ENCODE measurements around the gene KYNU.
"Not testable (repeated sequence)": the region's sequence is repeated elsewhere in the genome, so short reads cannot be mapped to it uniquely, and the experiment has no call there.

KYNU gene

DNA sequence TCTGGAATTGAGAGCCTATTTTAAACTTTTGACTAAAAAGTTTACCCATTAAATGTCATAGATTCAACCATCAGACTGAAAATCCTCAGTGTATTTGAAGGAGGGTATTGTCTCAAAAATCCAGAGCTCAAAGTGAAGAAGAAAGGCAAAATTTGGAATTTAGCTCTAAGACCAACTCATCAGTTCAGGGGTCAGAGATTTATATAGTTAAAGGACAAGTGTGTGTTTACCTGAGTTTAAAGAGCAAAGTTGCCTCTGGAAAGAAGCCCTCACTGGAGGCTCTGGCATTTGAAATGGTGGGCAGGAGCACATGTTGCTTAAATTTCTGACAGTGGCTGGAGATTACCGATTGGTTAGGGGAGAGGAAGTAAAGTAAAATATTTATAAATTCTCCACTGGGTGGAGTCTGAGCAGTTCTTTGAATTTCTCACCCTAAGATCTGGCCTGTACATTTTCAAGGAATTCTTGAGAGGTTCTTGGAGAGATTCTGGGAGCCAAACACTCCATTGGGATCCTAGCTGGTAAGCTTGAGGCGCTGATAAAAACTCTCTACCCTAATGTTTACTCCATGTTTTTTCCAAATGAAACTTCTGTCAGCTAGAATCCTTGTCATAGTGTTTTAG is at the start of gene KYNU:
KYNU (plus strand) TSS at position 449 of the 623 bp plus-strand sequence. CDS start 7,704 bp downstream, outside the sequence.
- DNase-seq (ENCODE audit: low spot score) = no peak

DNA sequence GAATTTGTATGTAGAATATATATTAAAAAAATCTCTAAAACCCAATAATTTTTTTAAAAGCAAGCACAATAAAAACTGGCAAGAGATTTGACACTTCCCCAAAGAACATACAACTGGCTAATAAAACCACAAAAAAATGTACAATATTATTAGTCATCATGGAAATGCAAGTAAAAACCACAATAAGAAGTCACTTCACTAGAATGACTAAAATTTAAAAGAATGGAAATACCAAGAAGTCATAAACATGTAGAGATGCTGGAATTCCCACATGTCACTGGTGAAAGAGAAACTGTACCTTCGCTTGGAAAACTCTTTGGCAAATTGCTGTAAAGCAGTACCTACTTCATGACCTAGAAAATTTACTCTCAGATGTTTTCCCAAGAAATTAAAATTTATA is 43.4 kb upstream of the KYNU start:
- no peak for DNase-seq (ENCODE audit: low spot score)

DNA sequence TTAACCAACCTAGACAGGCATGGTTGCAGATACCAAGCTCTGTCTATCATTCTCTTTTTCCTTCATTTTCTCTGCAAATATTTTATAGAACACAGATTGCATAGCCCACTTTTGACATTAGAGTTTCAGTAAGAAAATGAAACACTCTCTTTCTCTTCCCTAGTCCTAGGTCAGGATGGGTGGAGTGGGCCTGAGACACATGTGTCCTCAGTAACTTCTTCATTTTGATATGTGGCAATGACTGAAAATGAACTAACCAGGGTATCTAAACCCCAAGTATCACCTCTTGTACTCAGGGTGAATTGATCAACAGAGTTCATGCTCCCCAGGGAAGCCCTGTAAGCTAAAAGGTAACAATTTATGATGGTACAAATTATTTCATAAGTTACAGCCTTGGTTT is 37.0 kb upstream of the KYNU start:
- DNase-seq (ENCODE audit: low spot score) = no peak

DNA sequence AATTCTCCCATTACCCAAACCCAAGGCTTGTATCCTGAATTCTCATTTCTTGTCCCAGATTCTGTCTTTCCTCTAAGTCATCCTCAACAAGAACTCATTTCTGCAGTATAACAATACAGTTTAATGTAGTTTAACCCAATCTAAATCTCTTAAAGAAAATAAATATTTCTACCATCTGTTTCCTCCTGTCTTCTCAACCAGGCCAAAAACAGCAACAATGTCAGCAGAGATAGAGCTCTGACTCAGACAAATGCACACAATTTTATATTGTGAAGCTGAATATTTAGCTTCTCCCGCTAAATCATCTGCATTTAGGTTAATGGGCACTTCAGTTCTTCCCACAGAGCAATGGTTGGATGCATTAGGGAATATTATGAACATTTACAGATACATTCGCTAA is 35.7 kb upstream of the KYNU start:
- no peak for DNase-seq (ENCODE audit: low spot score)

DNA sequence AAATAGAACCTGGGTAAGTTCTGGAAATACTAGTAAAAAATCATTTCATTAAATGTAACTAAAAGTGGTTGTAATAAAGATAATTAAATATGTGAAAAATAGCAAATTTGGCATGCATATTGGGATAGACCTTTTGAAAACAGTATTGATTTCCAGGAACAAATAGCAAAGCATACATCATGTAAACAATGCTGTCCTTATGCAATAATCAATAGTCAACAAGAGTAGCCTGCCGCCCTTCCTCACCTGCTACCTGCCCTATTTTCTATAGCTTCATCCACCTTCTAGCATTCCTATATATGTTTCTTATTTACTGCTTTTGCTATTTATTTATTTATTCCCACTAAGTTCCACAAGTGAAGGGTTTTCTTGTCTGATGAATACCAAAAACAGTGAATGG is 35.1 kb upstream of the KYNU start:
- DNase-seq (ENCODE audit: low spot score) = no peak

DNA sequence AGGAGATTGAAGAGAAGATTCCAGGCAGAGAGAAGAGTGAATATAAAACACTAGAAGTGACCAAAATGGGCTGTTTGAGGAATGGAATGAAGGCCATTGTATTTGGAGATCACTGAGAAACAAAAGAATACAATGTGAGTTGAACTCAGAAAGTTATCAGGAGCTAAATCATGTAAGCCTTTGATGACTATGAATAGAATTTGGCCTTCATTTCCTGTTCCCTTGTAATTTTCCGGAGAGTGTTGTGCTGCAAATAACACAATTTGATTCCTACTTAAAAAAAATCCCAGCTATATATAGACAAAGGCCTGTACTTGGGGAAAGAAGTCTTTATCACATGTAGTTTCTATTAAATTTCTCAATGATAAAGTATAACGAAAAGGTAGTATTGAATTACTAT is 33.7 kb upstream of the KYNU start:
- no peak for DNase-seq (ENCODE audit: low spot score)

DNA sequence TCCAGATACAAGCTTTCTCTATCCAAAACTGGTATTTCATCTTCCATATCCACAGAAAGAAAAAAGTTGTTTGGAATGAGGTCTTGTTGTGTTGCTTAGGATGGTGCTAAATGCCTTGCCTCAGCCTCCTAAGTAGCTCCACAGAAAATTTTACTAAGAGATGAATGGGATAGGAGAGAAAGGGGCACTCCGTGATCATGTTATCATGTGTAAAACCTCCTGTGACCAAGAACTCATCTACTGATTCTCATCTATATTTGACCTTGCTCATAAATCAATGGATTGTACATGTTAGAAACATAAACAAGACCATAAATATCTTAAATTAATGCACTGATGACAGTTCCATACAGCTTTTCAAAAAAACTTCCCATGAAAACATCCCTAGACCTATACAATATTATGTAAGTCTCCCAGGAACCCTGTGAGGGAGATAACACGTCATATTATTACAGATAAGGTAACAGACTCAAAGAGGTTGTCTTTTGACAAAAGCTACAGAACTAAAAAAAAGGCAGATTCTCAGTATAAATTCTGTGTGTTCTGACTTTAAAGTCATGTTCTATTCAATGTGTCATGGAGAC is 29.3 kb upstream of the KYNU start:
- DNase-seq (ENCODE audit: low spot score) = no peak

DNA sequence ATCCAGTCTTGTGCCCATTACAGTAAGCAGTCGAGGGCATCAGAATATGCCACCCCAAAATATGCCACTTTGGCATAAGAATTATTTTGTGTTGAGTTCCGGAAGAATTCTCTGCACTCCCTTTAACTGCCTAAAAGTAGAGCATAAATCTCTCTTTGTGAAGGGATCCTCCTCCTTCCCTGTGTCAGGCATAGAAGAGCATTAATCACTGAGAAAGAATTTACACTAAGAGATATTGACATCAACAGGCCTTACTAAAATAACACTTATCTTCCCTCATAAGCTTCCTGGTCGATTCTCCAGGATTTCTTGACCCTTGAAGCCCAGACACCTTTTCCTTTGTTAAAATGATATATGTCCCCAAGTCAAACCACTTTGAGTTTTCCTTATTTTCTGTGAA is 27.6 kb upstream of the KYNU start:
- no peak for DNase-seq (ENCODE audit: low spot score)

DNA sequence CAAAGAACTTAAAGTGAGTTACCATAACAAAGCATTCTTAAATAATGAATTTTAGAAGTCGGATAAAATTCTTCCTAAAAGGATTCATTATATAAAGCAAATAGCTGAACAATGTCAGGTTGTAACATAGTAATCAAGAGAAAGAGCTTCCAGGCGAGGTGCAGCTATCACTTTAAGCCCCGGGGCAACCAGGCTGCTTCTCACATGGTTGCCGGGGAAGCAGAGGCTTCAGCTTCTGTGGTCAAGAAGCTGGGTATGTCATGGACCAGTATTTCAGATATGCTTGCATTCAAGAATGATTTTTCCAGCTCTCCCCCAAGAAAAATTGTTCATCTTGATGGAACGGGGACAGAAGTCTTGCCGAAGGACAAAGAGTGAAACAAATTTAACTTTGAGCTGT is 23.6 kb upstream of the KYNU start:
- DNase-seq (ENCODE audit: low spot score) = no peak

DNA sequence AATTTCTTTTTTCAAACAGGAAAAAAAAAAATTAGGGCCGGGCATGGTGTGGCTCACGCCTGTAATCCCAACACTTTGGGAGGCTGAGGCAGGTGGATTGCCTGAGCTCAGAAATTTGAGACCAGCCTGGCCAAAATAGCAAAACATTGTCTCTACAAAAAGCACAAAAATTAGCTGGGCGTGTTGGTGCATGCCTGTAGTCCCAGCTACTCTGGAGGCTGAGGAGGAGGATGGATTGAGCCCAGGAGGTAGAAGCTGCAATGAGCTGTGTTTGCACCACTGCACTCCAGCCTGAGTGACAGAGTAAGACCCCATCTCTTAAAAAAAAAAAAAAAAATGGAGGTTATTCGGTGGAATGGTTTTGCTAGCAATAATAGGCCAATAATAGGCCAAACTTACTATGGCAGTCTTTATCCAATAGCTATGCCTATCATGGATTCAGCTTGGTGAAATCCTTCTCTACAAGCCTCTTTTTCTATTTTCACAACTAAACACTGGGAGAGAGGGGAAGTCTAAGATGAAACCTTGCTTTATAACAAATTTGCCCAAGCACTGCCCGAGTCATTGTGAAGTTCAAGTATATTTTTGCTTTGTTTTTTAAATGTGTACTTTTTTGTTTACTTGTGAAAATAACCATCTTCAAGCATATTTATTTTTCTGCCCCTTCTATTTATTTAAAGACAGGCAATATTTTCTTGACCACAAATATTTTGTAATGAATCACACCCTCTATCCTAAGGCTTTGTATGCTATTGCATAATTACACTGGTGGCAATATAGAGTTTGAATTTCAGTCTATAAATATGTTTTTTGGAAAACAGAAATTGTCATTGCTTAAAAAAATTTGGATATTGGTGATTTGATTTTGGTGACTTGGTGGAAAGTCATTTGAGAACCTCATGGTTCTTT is 20.0 kb upstream of the KYNU start:
- DNase-seq (ENCODE audit: low spot score) = no peak

DNA sequence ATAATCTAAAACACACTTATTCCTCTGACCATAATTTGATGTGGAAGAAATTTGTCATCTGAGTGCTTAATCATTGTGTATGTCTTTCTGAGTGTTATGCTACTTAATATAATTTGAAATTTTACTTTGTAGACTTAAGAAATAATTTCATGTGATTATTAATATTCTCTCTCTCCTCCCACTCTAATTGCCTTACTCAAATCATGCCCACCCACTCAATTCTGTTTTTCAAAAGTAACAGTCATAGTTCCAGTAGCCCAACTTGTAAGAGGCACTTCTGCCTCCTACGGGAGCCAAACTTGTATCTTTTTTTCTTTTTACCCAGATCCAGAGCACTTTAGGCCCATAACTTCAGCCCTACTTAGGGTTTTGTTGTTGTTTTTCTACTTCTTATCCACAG is 18.5 kb upstream of the KYNU start:
- DNase-seq (ENCODE audit: low spot score) = peak; percentile 42

DNA sequence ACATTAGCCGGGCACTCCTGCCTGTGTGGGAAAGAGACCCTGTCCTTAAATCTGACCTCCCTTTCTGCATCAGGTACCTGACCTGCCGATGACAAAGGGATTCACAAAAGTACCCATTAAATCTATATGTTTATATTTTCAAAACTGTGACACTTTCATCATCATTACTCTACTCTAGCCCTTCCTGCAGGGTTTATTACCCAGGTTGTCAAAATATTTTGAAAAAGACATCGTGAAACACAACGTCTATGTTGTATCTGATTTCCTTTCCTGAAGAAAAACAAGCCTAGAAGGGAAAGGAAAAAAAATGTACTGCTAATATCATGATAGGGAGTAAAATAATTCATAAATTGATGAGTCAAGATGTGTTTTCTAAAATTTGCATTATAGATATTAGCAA is 15.2 kb upstream of the KYNU start:
- DNase-seq (ENCODE audit: low spot score) = no peak

DNA sequence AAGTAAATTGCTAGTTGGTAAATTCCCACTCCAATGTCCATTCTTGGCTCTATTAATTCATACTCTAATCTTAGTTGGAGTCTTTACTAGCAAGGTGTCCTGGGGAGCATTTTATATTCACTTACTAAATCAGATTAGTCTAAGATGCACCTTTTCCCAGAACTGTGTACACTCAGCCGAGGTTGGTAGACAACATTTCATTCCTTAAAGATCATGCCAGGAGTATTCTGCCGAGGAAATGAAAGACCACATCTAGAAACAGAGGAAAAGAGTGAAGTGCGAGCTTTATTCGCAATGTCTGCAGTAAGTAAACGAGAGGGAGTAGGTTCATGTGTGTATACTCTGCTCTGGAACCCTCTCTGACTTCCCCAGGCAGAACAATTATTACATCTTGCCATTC is 14.6 kb upstream of the KYNU start:
- no peak for DNase-seq (ENCODE audit: low spot score)

DNA sequence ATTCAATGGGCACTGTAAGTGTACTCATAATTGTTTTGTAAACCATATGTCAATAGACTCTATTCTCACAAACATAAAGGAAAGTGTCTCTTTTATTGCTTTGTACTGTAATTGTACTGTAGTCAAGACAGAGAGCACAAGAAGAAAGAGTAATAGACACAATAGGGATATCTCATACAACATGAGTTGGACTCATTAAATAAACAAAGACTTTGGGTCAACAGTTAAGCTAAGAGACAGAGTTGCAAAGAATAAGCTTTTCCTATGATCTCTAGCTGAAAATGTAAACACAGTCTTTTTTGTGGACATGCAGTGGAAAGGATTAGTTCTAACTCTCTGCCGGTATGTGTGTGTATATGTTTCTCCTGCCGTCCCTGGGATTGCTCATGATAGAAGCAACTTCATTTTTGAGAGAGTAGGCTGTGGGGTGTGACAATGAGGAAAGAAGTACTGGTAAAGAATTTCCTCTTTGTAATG is 13.9 kb upstream of the KYNU start:
- no peak for DNase-seq (ENCODE audit: low spot score)

DNA sequence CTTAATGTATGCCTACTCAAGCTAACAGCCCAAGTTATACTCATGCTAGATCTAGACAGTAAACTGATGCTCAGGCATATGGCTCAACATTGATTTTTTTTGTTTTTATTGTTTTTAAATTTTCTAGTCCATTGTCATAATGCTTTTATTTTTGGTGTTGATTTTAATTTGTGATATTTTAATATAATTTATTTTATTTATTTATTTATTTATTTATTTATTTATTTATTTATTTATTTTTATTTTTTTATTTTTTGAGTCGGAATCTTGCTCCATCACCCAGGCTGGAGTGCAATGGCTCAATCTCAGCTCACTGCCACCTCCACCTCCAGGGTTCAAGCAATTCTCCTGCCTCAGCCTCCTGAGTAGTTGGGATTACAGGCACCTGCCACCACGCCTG is 12.9 kb upstream of the KYNU start:
- not testable (repeated sequence) for DNase-seq (ENCODE audit: low spot score)

DNA sequence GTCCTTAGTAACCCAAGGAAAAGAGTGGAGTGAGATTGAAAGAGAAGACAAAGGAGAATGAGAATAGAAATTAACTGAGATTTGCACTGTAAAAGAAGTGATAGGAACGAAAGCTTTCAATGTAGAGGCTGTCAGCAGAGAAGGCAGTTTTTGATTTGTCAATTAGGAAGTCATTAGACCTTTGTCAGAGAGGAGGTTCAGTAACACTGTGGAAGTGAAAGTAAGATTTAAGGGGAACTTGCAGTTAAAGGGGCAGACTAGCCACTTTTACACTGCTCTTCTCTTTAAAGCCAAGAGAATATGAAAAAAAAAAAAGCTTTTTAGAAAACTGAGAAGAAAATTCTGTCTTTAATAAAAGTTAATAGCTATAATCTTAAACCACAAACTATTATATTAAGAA is 11.5 kb upstream of the KYNU start:
- no peak for DNase-seq (ENCODE audit: low spot score)

DNA sequence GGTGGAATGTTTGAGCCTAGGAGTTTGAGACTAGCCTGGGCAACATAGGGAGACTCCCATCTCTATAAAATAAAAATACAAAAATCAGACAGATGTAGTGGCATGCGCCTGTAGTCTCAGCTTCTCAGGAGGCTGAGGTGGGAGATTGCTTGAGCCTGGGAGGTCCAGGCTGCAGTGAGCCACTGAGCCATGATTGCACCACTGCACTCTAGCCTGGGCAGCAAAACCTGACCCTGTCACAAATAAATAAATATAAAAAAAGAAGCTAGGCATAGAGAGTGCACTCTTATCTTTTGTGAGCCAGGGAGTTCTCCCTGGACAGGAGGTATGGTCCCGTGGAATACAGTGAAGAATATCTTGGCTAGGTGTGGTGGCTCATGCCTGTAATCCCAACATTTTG is 11.0 kb upstream of the KYNU start:
- DNase-seq (ENCODE audit: low spot score) = no peak

DNA sequence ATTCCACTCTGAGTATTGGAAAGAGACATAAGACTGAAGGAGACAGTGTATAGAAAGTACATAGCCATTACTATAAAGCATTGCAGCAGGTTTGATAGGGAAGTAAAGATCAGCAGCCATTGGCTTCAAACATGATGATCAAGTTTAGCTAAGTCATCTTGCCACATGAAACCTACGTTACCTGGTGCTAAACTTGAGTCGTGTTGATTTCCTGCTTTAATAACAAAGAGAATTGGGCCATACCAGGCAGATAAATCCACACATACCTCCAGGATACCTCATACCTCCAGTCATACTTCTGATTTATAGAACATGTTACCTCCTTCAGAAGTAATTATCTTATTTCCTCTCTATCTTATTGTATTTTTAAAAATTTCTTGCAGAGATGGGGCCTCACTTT is 10.3 kb upstream of the KYNU start:
- no peak for DNase-seq (ENCODE audit: low spot score)

DNA sequence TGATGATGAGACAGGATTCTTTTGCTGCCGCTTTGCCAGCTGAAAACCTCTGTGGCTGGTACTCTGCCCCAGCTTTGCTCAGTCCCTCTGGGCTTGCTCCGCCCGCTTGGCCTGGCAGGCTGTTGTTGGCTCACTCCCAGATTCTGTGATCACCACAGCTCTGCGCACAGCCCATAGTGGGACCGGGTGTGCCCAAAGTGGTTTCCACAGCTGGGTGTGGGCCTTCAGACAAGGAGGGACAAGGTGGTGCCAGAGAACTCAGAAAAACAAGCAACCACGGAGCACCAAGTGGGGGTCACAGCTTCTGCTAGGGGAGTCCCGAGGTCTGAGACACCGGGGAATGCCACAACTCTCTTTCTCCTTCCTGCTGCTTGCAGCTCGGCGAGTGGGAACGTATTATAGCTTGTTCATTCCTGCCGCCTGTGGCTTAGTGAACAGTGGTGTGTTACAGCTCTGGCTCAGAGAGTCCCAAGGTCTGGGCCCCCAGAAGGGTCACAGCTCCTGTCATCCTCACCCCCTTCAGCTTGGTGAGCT is 9.2 kb upstream of the KYNU start:
- no peak for DNase-seq (ENCODE audit: low spot score)

DNA sequence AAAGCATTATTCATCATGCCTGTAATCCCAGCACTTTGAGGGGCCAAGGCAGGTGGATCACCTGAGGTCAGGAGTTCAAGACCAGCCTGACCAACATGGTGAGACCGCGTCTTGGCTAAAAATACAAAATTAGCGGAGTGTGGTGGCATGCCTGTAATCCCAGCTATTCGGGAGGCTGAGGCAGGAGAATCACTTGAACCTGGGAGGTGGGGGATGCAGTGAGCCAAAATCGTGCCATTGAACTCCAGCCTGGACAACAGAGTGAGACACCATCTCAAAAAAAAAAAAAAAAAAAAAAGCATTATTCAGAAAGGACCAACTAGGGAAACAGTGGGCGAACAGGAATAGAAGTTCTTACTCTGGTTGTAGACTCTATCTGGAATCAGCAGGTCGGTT is 8.4 kb upstream of the KYNU start:
- not testable (repeated sequence) for DNase-seq (ENCODE audit: low spot score)

DNA sequence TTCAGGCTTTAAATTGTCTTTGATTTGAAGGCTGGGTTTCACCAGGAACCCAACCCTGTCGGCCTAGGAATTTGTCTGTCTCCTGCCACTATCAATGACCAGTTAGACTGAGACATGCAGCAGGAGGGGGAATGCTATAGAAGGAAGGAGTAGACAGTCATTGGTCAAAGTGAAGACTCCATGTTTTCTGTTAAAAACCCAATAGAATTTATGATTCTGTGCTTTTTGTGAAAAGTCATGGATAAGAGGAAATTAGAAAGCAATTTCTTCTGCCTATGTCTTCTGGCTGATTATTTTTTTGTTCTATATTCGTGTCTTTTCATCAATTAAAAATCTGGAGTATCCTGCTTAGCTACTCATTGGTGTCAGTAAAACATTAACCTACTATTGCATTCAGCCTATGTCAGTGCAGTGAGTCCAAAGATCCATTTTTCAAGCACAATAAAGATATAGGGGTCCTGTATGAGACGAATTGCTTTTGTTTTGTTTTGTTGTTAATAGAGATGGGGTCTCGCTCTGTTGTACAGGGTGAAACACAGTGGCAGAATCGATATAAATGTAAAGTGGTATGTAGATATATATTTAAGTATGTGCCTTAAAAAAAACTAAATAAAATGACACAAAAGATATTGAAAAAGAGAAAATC is 7.9 kb upstream of the KYNU start:
- no peak for DNase-seq (ENCODE audit: low spot score)

DNA sequence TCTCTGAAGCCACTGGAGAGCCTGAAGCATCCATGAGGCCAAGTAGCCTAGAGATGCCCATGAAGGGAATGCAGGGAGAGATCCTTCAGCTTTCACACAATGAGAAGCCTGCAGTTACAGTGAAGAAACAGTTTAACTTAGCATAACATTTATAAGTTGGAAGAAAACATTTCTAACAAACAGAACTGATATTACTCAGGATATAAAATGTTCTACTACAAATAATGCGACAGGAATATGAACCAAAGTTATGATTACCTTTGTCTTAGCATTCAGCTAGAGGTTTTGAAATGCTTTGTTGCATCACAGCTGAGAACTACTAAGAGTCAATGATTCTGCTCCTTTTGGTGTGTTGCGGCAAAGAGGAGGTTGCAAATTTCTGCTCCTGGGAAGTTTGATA is 6.9 kb upstream of the KYNU start:
- DNase-seq (ENCODE audit: low spot score) = no peak

Data from putamen (tissue), 1 donor.